Suprapubic skin (tissue), 4 donors: ENCODE data around the gene FAM83G.

Experiments used
- CTCF ChIP-seq, 2 donors: fragments of 200-600 bp in 1 of 2; fragments of 450-650 bp in 1 of 2; sonication (generic) in 1 of 2; IDR thresholded peaks; one replicate each; pipeline ENCODE4 v1.5.1; 2016 to 2019; ENCODE audit warnings: antibody characterized with exemption in 2 of 2, mild to moderate bottlenecking in 1 of 2, moderate library complexity in 1 of 2
- EP300 ChIP-seq: sonication (generic); formaldehyde crosslinking; IDR thresholded peaks from one replicate; pipeline ENCODE4 v1.6.1; 2017; ENCODE audit warnings: antibody characterized with exemption
- POLR2A ChIP-seq, 2 donors: fragments of 450-650 bp; IDR thresholded peaks; one replicate each; pipeline ENCODE4 v1.6.1; 2017; ENCODE audit warnings: antibody characterized with exemption in 2 of 2, mild to moderate bottlenecking in 2 of 2, moderate library complexity in 2 of 2
- POLR2AphosphoS5 ChIP-seq, 3 donors: sonication (generic); formaldehyde crosslinking; IDR thresholded peaks; one replicate each; pipeline ENCODE4 v1.6.1; 2017; ENCODE audit warnings: antibody characterized with exemption in 3 of 3

- no peak for TF ChIP-seq CTCF (IDR thresholded peaks at IDR 0.05)
- no peak for TF ChIP-seq POLR2A (IDR thresholded peaks at IDR 0.05)
- no peak for TF ChIP-seq POLR2AphosphoS5 (IDR thresholded peaks at IDR 0.05)
- no peak for TF ChIP-seq EP300
Observed at GRCh38 chr17:18994631-18995030, 9.9 kb downstream of the FAM83G start.
